Breast epithelium (tissue), 4 donors: ENCODE results near the gene BCAS3. TPM values are rescaled to one million over a fixed set of nuclear protein-coding genes. Genes with fewer than 3 reads are reported as not detected.

ENCODE experiments used
- DNase-seq, 2 donors: peaks; one replicate each; pipeline ENCODE4 v3.0.0-alpha.2; 2019; ENCODE audit warnings: low spot score in 2 of 2
- H3K27ac ChIP-seq, 2 donors: fragments of 200-600 bp; sonication (generic) in 1 of 2; one replicate each; pipeline ENCODE4 v1.5.1; 2016 to 2019; ENCODE audit warnings: mild to moderate bottlenecking in 1 of 2
- H3K27me3 ChIP-seq, 2 donors: fragments of 200-600 bp; sonication (generic) in 1 of 2; one replicate each; pipeline versions ENCODE4 v1.5.1 to v1.6.0; 2017 to 2019; ENCODE audit warnings: control low read depth in 1 of 2, mild to moderate bottlenecking in 1 of 2
- H3K36me3 ChIP-seq: fragments of 200-600 bp; one replicate; pipeline ENCODE4 v1.5.1; 2019
- H3K4me1 ChIP-seq, 2 donors: fragments of 200-600 bp; sonication (generic); one replicate each; pipeline ENCODE4 v1.5.1; 2016 to 2019; ENCODE audit warnings: control low read depth in 1 of 2
- H3K4me3 ChIP-seq, 3 donors: fragments of 200-600 bp; sonication (generic); 1 replicate in 2 of 3; 2 replicates in 1 of 3; pipeline ENCODE4 v1.5.1; 2016 to 2019; ENCODE audit warnings: mild to moderate bottlenecking in 3 of 3, moderate library complexity in 2 of 3
- H3K9me3 ChIP-seq, 2 donors: fragments of 200-600 bp; sonication (generic) in 1 of 2; one replicate each; pipeline ENCODE4 v1.5.1; 2016 to 2019; ENCODE audit warnings: control low read depth in 1 of 2
- CTCF ChIP-seq, 3 donors: fragments of 450-650 bp; IDR thresholded peaks; one replicate each; pipeline ENCODE4 v1.5.1; 2016 to 2017; ENCODE audit warnings: antibody characterized with exemption in 3 of 3, mild to moderate bottlenecking in 3 of 3, moderate library complexity in 3 of 3
- POLR2A ChIP-seq: fragments of 450-650 bp; IDR thresholded peaks from one replicate; pipeline ENCODE4 v1.6.1; 2016; ENCODE audit warnings: antibody characterized with exemption, mild to moderate bottlenecking, moderate library complexity
- POLR2AphosphoS5 ChIP-seq, 3 donors: sonication (generic); formaldehyde crosslinking; IDR thresholded peaks; one replicate each; pipeline ENCODE4 v1.6.1; 2017; ENCODE audit warnings: antibody characterized with exemption in 3 of 3
- intact Hi-C: fragments of 100-400 bp; cut with DNase I; formaldehyde crosslinking; loops from one replicate; pipeline ENCODE4 v1.15.1; 2023; ENCODE audit warnings: low total_unique reads
- total RNA-seq, 3 donors: library from RNA; depleted of rRNA; stranded (reverse); fragments of >200 nt; gene quantifications; one replicate each; pipeline ENCODE4 v1.1.0, GENCODE V29; 2016

BCAS3 gene
- total RNA-seq, 3 donors from 2014 or later, result 30.8 to 47.9 (median 31.2) TPM

- peak overlapping the region in 1 of 3 donors; percentile 69 for H3K4me3 ChIP-seq
- H3K27me3 ChIP-seq, result no peaks in the 10 kb centered on the region
- DNase-seq, result peak in 1 of 2 donors; percentile 19
- H3K36me3 ChIP-seq, result no peaks in the 10 kb centered on the region
- H3K4me1 ChIP-seq, result peaks cover 3 to 10% of the 10 kb centered on the region in 2 donors
- TF ChIP-seq CTCF (IDR thresholded peaks at IDR 0.05), result no peak
- TF ChIP-seq POLR2A, result no peak
- TF ChIP-seq POLR2AphosphoS5 (IDR thresholded peaks at IDR 0.05), result no peak
- intact Hi-C loops, result no loop called here
- peaks cover 0 to 4% of the 10 kb centered on the region in 2 donors for H3K9me3 ChIP-seq
- peak overlapping the region in 1 of 2 donors; percentile 96 for H3K27ac ChIP-seq
Measured at GRCh38 chr17:61413661-61414126, 736.0 kb downstream of the BCAS3 start.

- Histone ChIP-seq H3K9me3 (peaks cover 0 to 4% of the 10 kb centered on the region in 2 donors), H3K36me3 (no peaks in the 10 kb centered on the region), H3K27ac (peak overlapping the region in 1 of 2 donors; percentile 96), H3K27me3 (no peaks in the 10 kb centered on the region), H3K4me1 (peaks cover 3 to 10% of the 10 kb centered on the region in 2 donors), H3K4me3 (no peak overlapping the region)
- TF ChIP-seq CTCF (IDR thresholded peaks at IDR 0.05) (no peak), POLR2AphosphoS5 (IDR thresholded peaks at IDR 0.05) (peak in 1 of 3 donors; percentile 11)
- intact Hi-C loops, result no loop called here
- peak; percentile 17 to 52 for DNase-seq
Measured at GRCh38 chr17:61414141-61414935, 736.7 kb downstream of the BCAS3 start.

GRCh38 chr17:61414936-61415251 lies 737.2 kb downstream of the BCAS3 start:
- Histone ChIP-seq H3K4me3 (no peak overlapping the region), H3K9me3 (peaks cover 0 to 4% of the 10 kb centered on the region in 2 donors), H3K27me3 (no peaks in the 10 kb centered on the region), H3K27ac (peak overlapping the region in 1 of 2 donors; percentile 94), H3K36me3 (no peaks in the 10 kb centered on the region), H3K4me1 (peaks cover 3 to 10% of the 10 kb centered on the region in 2 donors)
- TF ChIP-seq POLR2A, result no peak
- no peak for TF ChIP-seq POLR2AphosphoS5 (IDR thresholded peaks at IDR 0.05)
- no peak for TF ChIP-seq CTCF (IDR thresholded peaks at IDR 0.05)
- intact Hi-C loops, result no loop called here
- DNase-seq, result peak in 1 of 2 donors; percentile 34

- Histone ChIP-seq H3K9me3 (peaks cover 0 to 4% of the 10 kb centered on the region in 2 donors), H3K36me3 (no peaks in the 10 kb centered on the region), H3K4me3 (no peak overlapping the region), H3K4me1 (peaks cover 3 to 10% of the 10 kb centered on the region in 2 donors), H3K27ac (peak overlapping the region; percentile 64 to 94), H3K27me3 (no peaks in the 10 kb centered on the region)
- intact Hi-C loops, result no loop called here
- peak; percentile 16 to 24 for DNase-seq
- TF ChIP-seq POLR2A (no peak), POLR2AphosphoS5 (IDR thresholded peaks at IDR 0.05) (no peak), CTCF (IDR thresholded peaks at IDR 0.05) (no peak)
Measured at GRCh38 chr17:61415374-61416210, 737.9 kb downstream of the BCAS3 start.
